ENCODE data around the gene ZFP91. TPM values are rescaled to one million over a fixed set of nuclear protein-coding genes. Genes with fewer than 3 reads are reported as not detected.

Gene ZFP91
- total and polyA plus RNA-seq, 9 of the 15 experiments (the other 6 are each of a cell fraction or from before 2014, with no cell fraction given), result 17.6 to 58.3 (median 34.0) TPM

- POLR2A ChIA-PET, result no interaction called here
- WGBS (ENCODE audit: insufficient coverage, low coverage, missing lambda C conversion rate), result 48% methylated on average over 2 of the region's 2 CpGs
- TF ChIP-seq KDM1A (IDR thresholded peaks at IDR 0.05) (no peak), CEBPB (tag; IDR thresholded peaks at IDR 0.05) (peak; percentile 61; the same call in 1 of the 2 replicates), MTA2 (IDR thresholded peaks at IDR 0.05; ENCODE audit: low read depth) (no peak), CEBPG (CRISPR knock-in tag; IDR thresholded peaks at IDR 0.05) (no peak), CEBPG (tag; conservative IDR thresholded peaks at IDR 0.05 in 1 of 2, IDR thresholded peaks at IDR 0.05 in 1 of 2) (peak in 1 of 2 experiments; percentile 78; a peak in 2 of 4 replicates)
- Histone ChIP-seq H3K36me3 (ENCODE audit: control insufficient read depth, insufficient read depth, low read length) (no peaks in the 10 kb centered on the region), H4K20me1 (replicated peaks; ENCODE audit: control insufficient read depth, insufficient read depth, low read length) (no peaks in the 10 kb centered on the region), H3K79me2 (ENCODE audit: control insufficient read depth, insufficient read depth, low read length) (no peaks in the 10 kb centered on the region), H3K9ac (ENCODE audit: insufficient read depth in 1 of 2, low read depth in 2 of 2, low read length in 2 of 2) (no peak overlapping the region), H3K4me2 (ENCODE audit: insufficient read depth, low read length) (no peak overlapping the region), H2AFZ (ENCODE audit: low read depth, low read length) (no peak overlapping the region), H3K4me1 (replicated peaks in 1 of 2; ENCODE audit: control insufficient read depth in 2 of 2, insufficient read depth in 2 of 2, low read length in 2 of 2) (no peaks in the 10 kb centered on the region), H3K4me3 (no peak overlapping the region), H3K27ac (ENCODE audit: extremely low read depth, low read depth, low read length) (no peak overlapping the region), H3K9me1 (ENCODE audit: control insufficient read depth, insufficient read depth, low read length) (no peaks in the 10 kb centered on the region), H3K9me3 (replicated peaks; ENCODE audit: control insufficient read depth, insufficient read depth, low read depth, low read length) (no peaks in the 10 kb centered on the region), H3K27me3 (ENCODE audit: control insufficient read depth in 2 of 2, insufficient read depth in 2 of 2, low read length in 2 of 2) (no peaks in the 10 kb centered on the region)
- intact Hi-C loops (cut with micrococcal nuclease), result no loop called here
- FAIRE-seq (no peak), ATAC-seq (no peak), DNase-seq (ENCODE audit: extremely low read depth in 1 of 4, low spot score in 3 of 4) (no peak)
- BruUV-seq (replicated peaks), result no TSS peak
- CTCF ChIA-PET (ENCODE audit: low intra/inter-chr PET ratio), result no interaction called here
- in situ Hi-C loops (cut with MboI), result no loop called here
Observed at GRCh38 chr11:58656348-58656747, 77.5 kb downstream of the ZFP91 start.

DNA sequence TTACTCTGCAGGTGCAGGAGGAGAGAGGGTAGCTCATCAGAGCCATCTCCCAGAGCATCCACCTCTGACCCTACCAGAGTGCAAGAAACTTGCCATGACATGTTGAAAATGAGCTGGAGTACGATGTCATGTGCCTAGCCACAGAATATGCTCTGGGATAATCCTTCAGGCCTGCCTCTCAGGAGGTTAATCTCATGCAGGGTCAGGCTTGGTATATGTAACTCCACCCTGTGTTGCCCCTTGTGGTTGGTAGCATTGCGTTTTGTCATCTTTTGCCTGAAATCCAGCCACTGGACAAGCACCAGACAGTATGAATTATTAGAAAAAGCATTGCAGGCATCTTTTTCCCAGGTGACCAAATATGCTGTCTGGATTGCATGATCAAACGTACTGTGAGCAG, 79.8 kb downstream of the ZFP91 start:
- no TSS peak for BruUV-seq (replicated peaks)
- intact Hi-C loops (cut with micrococcal nuclease) (no loop called here), in situ Hi-C loops (cut with MboI) (no loop called here)
- FAIRE-seq, result no peak
- ChIA-PET POLR2A (interaction anchor here (1.4 kb wide), 1 partner anchor 27 kb away, joined by 4 read pairs; no protein-coding TSS in a partner anchor), CTCF (ENCODE audit: low intra/inter-chr PET ratio) (no interaction called here)
- no peak overlapping the region for H3K4me3 ChIP-seq
- ATAC-seq, result no peak
- WGBS (ENCODE audit: insufficient coverage, low coverage, missing lambda C conversion rate), result 0% methylated on average over 3 of the region's 3 CpGs
- no peak overlapping the region for H3K9ac ChIP-seq (ENCODE audit: insufficient read depth in 1 of 2, low read depth in 2 of 2, low read length in 2 of 2)
- H3K9me3 ChIP-seq (replicated peaks; ENCODE audit: control insufficient read depth, insufficient read depth, low read depth, low read length), result no peaks in the 10 kb centered on the region
- H2AFZ ChIP-seq (ENCODE audit: low read depth, low read length), result no peak overlapping the region
- H3K9me1 ChIP-seq (ENCODE audit: control insufficient read depth, insufficient read depth, low read length), result no peaks in the 10 kb centered on the region
- H3K4me2 ChIP-seq (ENCODE audit: insufficient read depth, low read length), result no peak overlapping the region
- no peaks in the 10 kb centered on the region for H3K27me3 ChIP-seq (ENCODE audit: control insufficient read depth in 2 of 2, insufficient read depth in 2 of 2, low read length in 2 of 2)
- H3K36me3 ChIP-seq (ENCODE audit: control insufficient read depth, insufficient read depth, low read length), result no peaks in the 10 kb centered on the region
- H3K79me2 ChIP-seq (ENCODE audit: control insufficient read depth, insufficient read depth, low read length), result no peaks in the 10 kb centered on the region
- no peak overlapping the region for H3K27ac ChIP-seq (ENCODE audit: extremely low read depth, low read depth, low read length)
- H4K20me1 ChIP-seq (replicated peaks; ENCODE audit: control insufficient read depth, insufficient read depth, low read length), result no peaks in the 10 kb centered on the region
- H3K4me1 ChIP-seq (replicated peaks in 1 of 2; ENCODE audit: control insufficient read depth in 2 of 2, insufficient read depth in 2 of 2, low read length in 2 of 2), result no peaks in the 10 kb centered on the region
- no peak for DNase-seq (ENCODE audit: extremely low read depth in 1 of 4, low spot score in 3 of 4)
- no peak for TF ChIP-seq U2AF1 (optimal IDR thresholded peaks at IDR 0.05; ENCODE audit: low read depth, low read length)
- TF ChIP-seq SIN3A (IDR thresholded peaks at IDR 0.05; ENCODE audit: borderline replicate concordance in 2 of 2, control insufficient read depth in 1 of 2, low read depth in 2 of 2, low read length in 2 of 2), result no peak
- TF ChIP-seq, protein P1, sequence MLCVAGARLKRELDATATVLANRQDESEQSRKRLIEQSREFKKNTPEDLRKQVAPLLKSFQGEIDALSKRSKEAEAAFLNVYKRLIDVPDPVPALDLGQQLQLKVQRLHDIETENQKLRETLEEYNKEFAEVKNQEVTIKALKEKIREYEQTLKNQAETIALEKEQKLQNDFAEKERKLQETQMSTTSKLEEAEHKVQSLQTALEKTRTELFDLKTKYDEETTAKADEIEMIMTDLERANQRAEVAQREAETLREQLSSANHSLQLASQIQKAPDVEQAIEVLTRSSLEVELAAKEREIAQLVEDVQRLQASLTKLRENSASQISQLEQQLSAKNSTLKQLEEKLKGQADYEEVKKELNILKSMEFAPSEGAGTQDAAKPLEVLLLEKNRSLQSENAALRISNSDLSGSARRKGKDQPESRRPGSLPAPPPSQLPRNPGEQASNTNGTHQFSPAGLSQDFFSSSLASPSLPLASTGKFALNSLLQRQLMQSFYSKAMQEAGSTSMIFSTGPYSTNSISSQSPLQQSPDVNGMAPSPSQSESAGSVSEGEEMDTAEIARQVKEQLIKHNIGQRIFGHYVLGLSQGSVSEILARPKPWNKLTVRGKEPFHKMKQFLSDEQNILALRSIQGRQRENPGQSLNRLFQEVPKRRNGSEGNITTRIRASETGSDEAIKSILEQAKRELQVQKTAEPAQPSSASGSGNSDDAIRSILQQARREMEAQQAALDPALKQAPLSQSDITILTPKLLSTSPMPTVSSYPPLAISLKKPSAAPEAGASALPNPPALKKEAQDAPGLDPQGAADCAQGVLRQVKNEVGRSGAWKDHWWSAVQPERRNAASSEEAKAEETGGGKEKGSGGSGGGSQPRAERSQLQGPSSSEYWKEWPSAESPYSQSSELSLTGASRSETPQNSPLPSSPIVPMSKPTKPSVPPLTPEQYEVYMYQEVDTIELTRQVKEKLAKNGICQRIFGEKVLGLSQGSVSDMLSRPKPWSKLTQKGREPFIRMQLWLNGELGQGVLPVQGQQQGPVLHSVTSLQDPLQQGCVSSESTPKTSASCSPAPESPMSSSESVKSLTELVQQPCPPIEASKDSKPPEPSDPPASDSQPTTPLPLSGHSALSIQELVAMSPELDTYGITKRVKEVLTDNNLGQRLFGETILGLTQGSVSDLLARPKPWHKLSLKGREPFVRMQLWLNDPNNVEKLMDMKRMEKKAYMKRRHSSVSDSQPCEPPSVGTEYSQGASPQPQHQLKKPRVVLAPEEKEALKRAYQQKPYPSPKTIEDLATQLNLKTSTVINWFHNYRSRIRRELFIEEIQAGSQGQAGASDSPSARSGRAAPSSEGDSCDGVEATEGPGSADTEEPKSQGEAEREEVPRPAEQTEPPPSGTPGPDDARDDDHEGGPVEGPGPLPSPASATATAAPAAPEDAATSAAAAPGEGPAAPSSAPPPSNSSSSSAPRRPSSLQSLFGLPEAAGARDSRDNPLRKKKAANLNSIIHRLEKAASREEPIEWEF (CRISPR knock-in tag; IDR thresholded peaks at IDR 0.05), result no peak
- TF ChIP-seq PURB (CRISPR knock-in tag; IDR thresholded peaks at IDR 0.05; ENCODE audit: low read depth), result no peak
- TF ChIP-seq, protein P2, sequence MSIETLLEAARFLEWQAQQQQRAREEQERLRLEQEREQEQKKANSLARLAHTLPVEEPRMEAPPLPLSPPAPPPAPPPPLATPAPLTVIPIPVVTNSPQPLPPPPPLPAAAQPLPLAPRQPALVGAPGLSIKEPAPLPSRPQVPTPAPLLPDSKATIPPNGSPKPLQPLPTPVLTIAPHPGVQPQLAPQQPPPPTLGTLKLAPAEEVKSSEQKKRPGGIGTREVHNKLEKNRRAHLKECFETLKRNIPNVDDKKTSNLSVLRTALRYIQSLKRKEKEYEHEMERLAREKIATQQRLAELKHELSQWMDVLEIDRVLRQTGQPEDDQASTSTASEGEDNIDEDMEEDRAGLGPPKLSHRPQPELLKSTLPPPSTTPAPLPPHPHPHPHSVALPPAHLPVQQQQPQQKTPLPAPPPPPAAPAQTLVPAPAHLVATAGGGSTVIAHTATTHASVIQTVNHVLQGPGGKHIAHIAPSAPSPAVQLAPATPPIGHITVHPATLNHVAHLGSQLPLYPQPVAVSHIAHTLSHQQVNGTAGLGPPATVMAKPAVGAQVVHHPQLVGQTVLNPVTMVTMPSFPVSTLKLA (conservative IDR thresholded peaks at IDR 0.05), result no peak

All from K562 (cell line).